GM18868 (cell line): ENCODE data around the gene SLC25A4.
"Not testable (repeated sequence)": the region's sequence is repeated elsewhere in the genome, so short reads cannot be mapped to it uniquely, and the experiment has no call there.

Experiments used
- ATAC-seq: cut with Tn5 transposase; IDR thresholded peaks from one replicate; pipeline ENCODE4 v1.9.1; 2021; ENCODE audit warnings: mild to moderate bottlenecking, moderate library complexity; ENCODE audit not compliant: unreplicated experiment

SLC25A4 gene

DNA sequence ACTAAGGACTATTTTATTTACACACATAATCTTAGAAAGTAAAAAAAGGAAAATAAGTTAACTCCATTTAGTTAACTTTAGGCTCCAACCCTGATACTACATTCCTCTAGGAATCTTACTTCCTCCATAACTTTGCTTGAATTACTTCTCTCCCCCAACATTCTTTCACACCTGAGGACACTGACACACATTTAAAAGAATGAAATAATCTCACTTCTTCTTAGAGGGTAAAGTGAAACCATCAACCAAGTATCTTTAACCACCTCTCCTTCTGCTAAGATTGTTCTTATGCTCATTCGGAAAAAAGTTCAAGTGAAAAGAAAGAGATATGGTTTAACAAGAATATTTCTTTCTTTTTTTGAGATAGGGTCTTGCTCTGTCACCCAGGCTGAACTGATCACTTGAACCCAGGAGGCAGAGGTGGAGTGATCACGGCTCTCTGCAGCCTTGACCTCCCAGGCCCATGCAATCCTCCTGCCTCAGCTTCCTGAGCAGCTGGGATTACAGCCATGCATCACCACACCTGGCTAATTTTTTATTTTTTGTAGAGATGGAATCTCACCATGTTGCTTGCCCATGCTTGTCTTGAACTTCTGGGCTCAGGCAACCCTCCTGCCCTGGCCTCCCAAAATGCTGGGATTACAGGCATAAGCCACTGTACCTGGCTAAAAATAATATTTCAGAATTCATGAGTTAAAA, 28.5 kb downstream of the SLC25A4 start:
- peak; percentile 93 for ATAC-seq

DNA sequence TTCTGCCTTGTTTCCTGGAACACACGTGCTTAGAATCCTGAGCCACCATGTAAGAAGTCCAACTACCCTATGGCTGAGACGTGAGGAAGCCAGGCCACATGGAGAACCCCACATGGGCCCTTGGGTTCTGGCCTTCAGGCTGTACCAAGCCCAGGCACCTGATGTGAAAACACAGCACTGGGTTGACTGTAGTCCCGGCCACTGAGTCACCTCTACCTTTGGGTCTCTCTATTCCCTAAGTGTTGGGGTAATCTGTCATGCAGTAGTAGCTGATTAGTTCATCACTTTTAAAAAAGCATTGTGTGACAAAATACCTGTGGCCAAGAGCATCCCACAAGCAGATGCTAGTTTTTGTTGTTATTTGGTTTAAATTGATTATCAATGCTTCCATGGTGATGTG, 36.4 kb downstream of the SLC25A4 start:
- no peak for ATAC-seq

DNA sequence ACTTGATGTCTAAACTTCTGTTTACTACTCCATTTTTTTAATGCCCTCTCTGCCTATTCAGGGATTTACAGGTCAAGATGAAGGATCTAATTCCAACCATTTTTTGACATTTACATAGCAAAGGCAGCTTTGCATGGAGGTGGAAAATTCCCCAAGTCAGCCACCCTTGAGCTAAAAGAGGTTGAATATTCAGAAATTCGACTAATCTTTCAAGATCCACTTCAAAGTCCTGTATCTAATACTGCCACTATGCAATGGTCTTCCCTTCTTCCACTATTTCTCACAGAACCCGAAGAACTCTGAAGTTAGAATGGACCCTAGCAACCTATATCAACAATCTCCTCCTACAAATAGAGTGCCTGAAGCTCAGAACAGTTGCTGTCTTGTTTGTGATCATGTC, 39.2 kb downstream of the SLC25A4 start:
- ATAC-seq: no peak

- ATAC-seq: peak; percentile 75
These were observed 40.7 kb downstream of the SLC25A4 start for GRCh38 chr4:185183622-185184281.

DNA sequence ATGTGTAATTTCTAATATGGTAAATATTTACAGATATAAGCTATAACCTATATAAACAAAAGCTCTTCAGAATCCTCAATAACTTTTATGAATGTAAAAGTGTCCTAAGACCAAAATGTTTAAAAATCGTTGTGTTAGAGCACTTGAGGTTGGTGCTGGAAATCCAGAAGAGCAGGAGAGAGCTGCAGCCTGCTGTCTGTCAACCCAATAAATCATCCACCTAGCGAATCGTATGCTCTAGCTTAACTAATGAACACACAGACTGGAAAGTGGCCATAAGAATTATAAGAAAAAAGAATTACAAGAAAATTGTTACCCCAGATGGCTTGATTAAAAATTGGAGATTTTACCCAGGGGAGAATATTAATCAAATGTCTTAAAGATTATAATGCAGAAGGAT, 43.7 kb downstream of the SLC25A4 start:
- ATAC-seq: no peak

DNA sequence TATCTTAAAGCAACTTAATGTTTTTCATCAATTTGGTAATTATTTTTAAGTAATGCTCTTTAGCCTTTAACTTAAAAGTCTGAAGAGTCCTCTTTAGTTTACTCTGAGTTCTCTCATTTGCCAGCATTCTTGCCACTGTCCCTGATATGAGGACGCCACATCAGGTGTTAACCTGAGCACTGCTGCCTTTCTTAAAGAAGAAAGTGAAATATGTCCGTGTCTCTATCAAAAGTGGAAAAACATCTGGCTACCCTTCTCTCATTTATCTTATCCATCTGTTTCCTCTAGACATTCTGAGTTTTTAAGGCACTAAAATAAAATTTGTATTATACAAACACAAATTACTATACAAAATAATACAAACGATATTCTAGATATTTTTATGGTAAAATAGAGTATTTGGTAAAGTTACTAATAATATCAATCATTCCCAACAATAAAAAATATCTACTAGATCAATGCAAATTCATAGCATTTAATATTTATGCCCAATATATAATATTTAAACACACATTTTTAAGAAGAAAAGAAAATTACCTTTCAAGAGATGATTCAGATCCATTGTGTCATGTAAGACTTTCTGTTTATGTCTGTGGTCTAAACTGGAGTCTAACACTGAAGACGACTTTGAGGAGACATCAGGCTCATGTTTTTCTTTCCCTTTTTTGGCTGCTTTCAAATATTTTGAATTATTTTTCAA, 46.7 kb downstream of the SLC25A4 start:
- no peak for ATAC-seq

DNA sequence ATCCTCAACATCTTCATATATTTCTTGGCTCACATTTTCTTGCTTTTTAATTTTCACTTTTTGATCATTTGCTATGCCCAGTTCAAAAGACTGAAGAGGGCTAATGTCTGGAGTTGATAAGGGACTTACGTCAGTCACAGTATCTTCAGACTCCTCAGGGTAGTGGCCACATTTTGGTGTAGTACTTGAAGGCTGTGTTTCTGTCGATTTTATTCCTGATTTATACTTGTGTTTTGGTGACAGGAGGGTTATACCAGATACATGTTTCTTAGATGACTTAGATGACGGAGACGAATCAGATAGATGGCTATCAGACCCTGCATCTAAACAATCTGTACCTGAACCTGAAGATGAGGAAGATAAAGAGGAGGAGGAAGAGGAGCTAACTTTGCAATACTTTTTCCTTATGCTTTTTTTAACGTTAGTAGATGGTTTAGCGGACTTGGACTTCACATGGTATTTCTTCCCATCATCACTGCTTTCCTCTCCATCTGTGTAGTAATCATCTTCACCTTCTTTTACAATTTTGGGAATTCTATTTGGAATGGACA, 47.3 kb downstream of the SLC25A4 start:
- no peak for ATAC-seq

DNA sequence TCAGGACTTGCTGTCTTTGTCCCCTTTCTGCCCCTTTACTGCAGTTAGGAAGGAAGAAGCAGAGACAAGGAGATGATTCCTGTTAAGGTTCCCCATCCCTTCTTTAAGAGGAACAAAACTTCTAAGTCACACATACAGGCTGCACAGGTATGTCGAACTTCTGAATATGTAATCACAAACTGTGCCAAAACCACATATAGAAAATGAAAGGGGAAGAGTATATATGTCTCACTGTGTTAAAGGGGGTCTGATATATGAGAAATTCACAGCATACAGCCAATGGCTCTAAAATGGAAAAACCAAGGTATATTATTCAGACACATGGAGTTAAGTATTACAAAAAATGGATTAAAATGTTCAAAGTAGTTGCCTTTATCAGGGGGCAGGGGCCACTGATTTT, 49.0 kb downstream of the SLC25A4 start:
- ATAC-seq: peak; percentile 95

DNA sequence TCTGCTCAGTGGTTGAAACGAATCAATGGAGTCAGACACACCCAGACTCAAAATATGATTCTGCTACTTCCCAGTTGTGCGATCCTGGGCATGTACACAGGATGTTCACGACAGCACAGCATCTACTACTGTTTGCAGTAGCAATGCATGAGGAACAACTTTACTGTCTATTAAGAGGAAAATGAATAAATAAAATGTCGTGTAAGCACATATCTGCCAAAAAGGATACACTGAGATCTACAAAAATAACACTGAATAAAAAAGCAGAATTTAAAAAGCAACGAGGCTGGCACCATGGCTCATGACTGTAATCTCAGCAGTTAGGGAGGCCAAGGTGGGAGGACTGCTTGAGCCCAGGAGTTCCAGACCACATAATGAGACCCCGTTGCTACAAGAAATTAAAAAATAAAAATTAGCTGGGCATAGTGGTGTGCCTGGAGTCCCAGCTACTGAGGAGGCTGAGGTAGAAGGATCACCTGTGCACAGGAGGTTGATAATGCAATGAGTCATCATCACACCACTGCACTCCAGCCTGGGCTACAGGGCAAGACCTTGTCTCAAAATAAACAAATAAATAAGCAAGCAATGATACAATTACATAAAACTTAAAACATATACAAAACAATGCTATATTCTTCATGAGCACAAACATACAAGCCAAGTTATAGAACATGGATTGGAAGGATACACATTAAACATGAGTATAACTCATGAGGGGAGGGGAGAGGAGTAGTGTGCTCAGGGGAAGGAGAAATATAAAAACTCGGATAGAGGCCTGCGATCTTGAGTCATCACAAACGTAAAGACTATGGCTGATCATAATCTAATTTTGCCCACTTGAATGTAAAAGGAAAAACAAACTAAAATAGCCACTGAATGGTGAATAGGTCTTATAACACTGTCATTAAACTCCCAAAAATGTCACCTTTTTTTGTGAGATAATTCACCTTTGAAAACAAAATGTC, 52.1 kb downstream of the SLC25A4 start:
- no peak for ATAC-seq

DNA sequence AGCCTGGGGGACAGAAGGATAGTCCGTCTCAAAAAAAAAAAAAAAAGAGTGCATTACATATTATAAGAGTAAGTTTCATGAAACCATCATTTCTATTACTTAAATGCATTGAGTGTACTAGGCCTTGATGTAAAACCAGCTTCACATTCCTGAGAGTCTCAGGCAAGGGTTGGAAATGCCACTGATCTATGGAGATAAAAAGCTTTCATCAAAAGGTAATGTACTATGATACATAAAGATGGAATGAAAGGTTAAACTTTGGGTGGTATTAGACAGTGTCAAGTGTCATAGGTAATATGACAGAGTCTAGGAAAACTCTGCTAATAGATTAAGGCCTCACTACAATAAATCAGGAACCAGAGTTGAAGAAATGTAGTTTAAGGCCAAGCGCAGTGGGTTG, 53.4 kb downstream of the SLC25A4 start:
- ATAC-seq: no peak

GRCh38 chr4:185198189-185198588, 55.1 kb downstream of the SLC25A4 start:
- ATAC-seq: not testable (repeated sequence)
